Measurements from ENCODE around the gene GPSM1.
"Not testable (repeated sequence)": the region's sequence is repeated elsewhere in the genome, so short reads cannot be mapped to it uniquely, and the experiment has no call there.

Gene GPSM1

GRCh38 chr9:136402067-136402466 is 74.7 kb downstream of the GPSM1 start:
- H3K4me3 ChIP-seq (replicated peaks in 1 of 2; ENCODE audit: low read depth in 2 of 2, low read length in 2 of 2) = no peak overlapping the region
- no peak for TF ChIP-seq CTCF (IDR thresholded peaks at IDR 0.05; ENCODE audit: low read depth, low read length)
- no peak for DNase-seq (ENCODE audit: low read depth in 2 of 2)

GRCh38 chr9:136403538-136403914 is 76.2 kb downstream of the GPSM1 start:
- DNase-seq (ENCODE audit: low read depth in 2 of 2) = no peak
- no peak overlapping the region for H3K4me3 ChIP-seq (replicated peaks in 1 of 2; ENCODE audit: low read depth in 2 of 2, low read length in 2 of 2)

GRCh38 chr9:136403915-136404800 is 76.8 kb downstream of the GPSM1 start:
- TF ChIP-seq CTCF (IDR thresholded peaks at IDR 0.05; ENCODE audit: low read depth, low read length) = no peak
- no peak for DNase-seq (ENCODE audit: low read depth in 2 of 2)
- no peak overlapping the region for H3K4me3 ChIP-seq (replicated peaks in 1 of 2; ENCODE audit: low read depth in 2 of 2, low read length in 2 of 2)

More at GRCh38 chr9:136403538-136403914, 76.2 kb downstream of the GPSM1 start:
- TF ChIP-seq CTCF (IDR thresholded peaks at IDR 0.05; ENCODE audit: low read depth, low read length) = no peak

GRCh38 chr9:136404801-136405136 is 77.4 kb downstream of the GPSM1 start:
- TF ChIP-seq CTCF (IDR thresholded peaks at IDR 0.05; ENCODE audit: low read depth, low read length) = no peak
- H3K4me3 ChIP-seq (replicated peaks in 1 of 2; ENCODE audit: low read depth in 2 of 2, low read length in 2 of 2) = no peak overlapping the region

GRCh38 chr9:136405481-136405880 is 78.1 kb downstream of the GPSM1 start:
- no peak for TF ChIP-seq CTCF (IDR thresholded peaks at IDR 0.05; ENCODE audit: low read depth, low read length)
- H3K4me3 ChIP-seq (replicated peaks in 1 of 2; ENCODE audit: low read depth in 2 of 2, low read length in 2 of 2) = no peak overlapping the region
- DNase-seq (ENCODE audit: low read depth in 2 of 2) = no peak

More at GRCh38 chr9:136404801-136405136, 77.4 kb downstream of the GPSM1 start:
- DNase-seq (ENCODE audit: low read depth in 2 of 2) = no peak

GRCh38 chr9:136405904-136406303 is 78.6 kb downstream of the GPSM1 start:
- not testable (repeated sequence) for DNase-seq (ENCODE audit: low read depth in 2 of 2)

GRCh38 chr9:136407061-136407460 is 79.7 kb downstream of the GPSM1 start:
- not testable (repeated sequence) for DNase-seq (ENCODE audit: low read depth in 2 of 2); H3K4me3 ChIP-seq (replicated peaks in 1 of 2; ENCODE audit: low read depth in 2 of 2, low read length in 2 of 2)

More at GRCh38 chr9:136405904-136406303, 78.6 kb downstream of the GPSM1 start:
- H3K4me3 ChIP-seq (replicated peaks in 1 of 2; ENCODE audit: low read depth in 2 of 2, low read length in 2 of 2) = not testable (repeated sequence)

GRCh38 chr9:136407911-136408310 is 80.6 kb downstream of the GPSM1 start:
- no peak for TF ChIP-seq CTCF (IDR thresholded peaks at IDR 0.05; ENCODE audit: low read depth, low read length)
- no peak for DNase-seq (ENCODE audit: low read depth in 2 of 2)
- H3K4me3 ChIP-seq (replicated peaks in 1 of 2; ENCODE audit: low read depth in 2 of 2, low read length in 2 of 2) = no peak overlapping the region

Measured in cardiac fibroblast (primary cell).